HG02798 (cell line): ENCODE measurements around the gene PDGFRB.
A peak's percentile ranks its signal among the peaks of the same experiment; 100 is the strongest.

Experiments used
- ATAC-seq: cut with Tn5 transposase; IDR thresholded peaks from one replicate; pipeline ENCODE4 v1.9.1; 2021; ENCODE audit warnings: mild to moderate bottlenecking; ENCODE audit not compliant: unreplicated experiment, poor library complexity

The PDGFRB gene

GRCh38 chr5:150166037-150166649 is 10.5 kb upstream of the PDGFRB start:
- ATAC-seq: no peak

GRCh38 chr5:150164211-150164980 is 8.8 kb upstream of the PDGFRB start:
- ATAC-seq: no peak

- no peak for ATAC-seq
These were observed 8.0 kb upstream of the PDGFRB start for GRCh38 chr5:150163547-150164059.

GRCh38 chr5:150163035-150163434 is 7.4 kb upstream of the PDGFRB start:
- ATAC-seq: no peak

GRCh38 chr5:150162142-150162513 is 6.5 kb upstream of the PDGFRB start:
- no peak for ATAC-seq

- peak; percentile 63 for ATAC-seq
These were observed 5.8 kb upstream of the PDGFRB start for GRCh38 chr5:150161242-150162141.

- no peak for ATAC-seq
These were observed 4.9 kb upstream of the PDGFRB start for GRCh38 chr5:150160448-150161081.

GRCh38 chr5:150159741-150160179 is 4.1 kb upstream of the PDGFRB start:
- no peak for ATAC-seq

- ATAC-seq: no peak
These were observed 3.4 kb upstream of the PDGFRB start for GRCh38 chr5:150159031-150159430.

GRCh38 chr5:150158170-150158949 is 2.7 kb upstream of the PDGFRB start:
- no peak for ATAC-seq

- no peak for ATAC-seq
These were observed 1.5 kb upstream of the PDGFRB start for GRCh38 chr5:150157168-150157567.

- ATAC-seq: no peak
These were observed 895 bp upstream of the PDGFRB start for GRCh38 chr5:150156540-150156939.

- ATAC-seq: no peak
These were observed 353 bp upstream of the PDGFRB start for GRCh38 chr5:150156027-150156368.

GRCh38 chr5:150154618-150155128 is 972 bp downstream of the PDGFRB start:
- ATAC-seq: no peak

- no peak for ATAC-seq
These were observed 1.6 kb downstream of the PDGFRB start for GRCh38 chr5:150153957-150154617.

GRCh38 chr5:150153483-150153882 is 2.2 kb downstream of the PDGFRB start:
- no peak for ATAC-seq

GRCh38 chr5:150152636-150153462 is 2.8 kb downstream of the PDGFRB start:
- no peak for ATAC-seq

GRCh38 chr5:150149618-150150017 is 6.0 kb downstream of the PDGFRB start:
- ATAC-seq: no peak
